RWPE2 (cell line): ENCODE results near the gene ENO2.

Experiments used
- ATAC-seq: fragments of 200-7000 bp; cut with Tn5 transposase; 3 replicates; pipeline ENCODE4 v1.9.1; 2021; ENCODE audit warnings: low read depth
- DNase-seq: peaks from one replicate; pipeline ENCODE4 v3.0.0-alpha.2; 2020; ENCODE audit warnings: low spot score
- H3K27ac ChIP-seq: fragments of 450-650 bp; 2 replicates; pipeline ENCODE4 v1.5.1; 2017; ENCODE audit warnings: mild to moderate bottlenecking; ENCODE audit not compliant: poor library complexity, severe bottlenecking
- H3K27me3 ChIP-seq: fragments of 250-450 bp; sonication (Bioruptor Pico); 2 replicates; pipeline ENCODE4 v1.5.1; 2021; ENCODE audit warnings: mild to moderate bottlenecking, moderate library complexity; ENCODE audit not compliant: insufficient read depth, poor library complexity, severe bottlenecking
- H3K36me3 ChIP-seq: fragments of 250-450 bp; sonication (Bioruptor Pico); 2 replicates; pipeline ENCODE4 v1.5.1; 2020; ENCODE audit warnings: low read depth, mild to moderate bottlenecking, moderate library complexity
- H3K4me1 ChIP-seq: fragments of 250-450 bp; sonication (Bioruptor Pico); 2 replicates; pipeline ENCODE4 v1.5.1; 2021; ENCODE audit warnings: mild to moderate bottlenecking, moderate library complexity; ENCODE audit not compliant: insufficient read depth, poor library complexity, severe bottlenecking
- H3K4me3 ChIP-seq: fragments of 250-450 bp; sonication (Bioruptor Pico); 2 replicates; pipeline ENCODE4 v1.5.1; 2021; ENCODE audit warnings: mild to moderate bottlenecking, moderate library complexity; ENCODE audit not compliant: severe bottlenecking
- H3K9me3 ChIP-seq: fragments of 250-450 bp; sonication (Bioruptor Pico); 2 replicates; pipeline ENCODE4 v1.5.1; 2021; ENCODE audit warnings: mild to moderate bottlenecking, moderate library complexity; ENCODE audit not compliant: severe bottlenecking
- TF ChIP-seq, protein P1 (sequence below): fragments of 450-650 bp; IDR thresholded peaks from one replicate; pipeline ENCODE4 v1.5.1; 2017; ENCODE audit warnings: mild to moderate bottlenecking, moderate library complexity; ENCODE audit not compliant: poor library complexity, severe bottlenecking

ENO2 gene

GRCh38 chr12:6899427-6899826 lies 15.0 kb upstream of the ENO2 start:
- H3K27me3 ChIP-seq: no peaks in the 10 kb centered on the region
- no peak overlapping the region for H3K4me3 ChIP-seq
- no peak overlapping the region for H3K27ac ChIP-seq
- no peak for DNase-seq
- TF ChIP-seq, protein P1, sequence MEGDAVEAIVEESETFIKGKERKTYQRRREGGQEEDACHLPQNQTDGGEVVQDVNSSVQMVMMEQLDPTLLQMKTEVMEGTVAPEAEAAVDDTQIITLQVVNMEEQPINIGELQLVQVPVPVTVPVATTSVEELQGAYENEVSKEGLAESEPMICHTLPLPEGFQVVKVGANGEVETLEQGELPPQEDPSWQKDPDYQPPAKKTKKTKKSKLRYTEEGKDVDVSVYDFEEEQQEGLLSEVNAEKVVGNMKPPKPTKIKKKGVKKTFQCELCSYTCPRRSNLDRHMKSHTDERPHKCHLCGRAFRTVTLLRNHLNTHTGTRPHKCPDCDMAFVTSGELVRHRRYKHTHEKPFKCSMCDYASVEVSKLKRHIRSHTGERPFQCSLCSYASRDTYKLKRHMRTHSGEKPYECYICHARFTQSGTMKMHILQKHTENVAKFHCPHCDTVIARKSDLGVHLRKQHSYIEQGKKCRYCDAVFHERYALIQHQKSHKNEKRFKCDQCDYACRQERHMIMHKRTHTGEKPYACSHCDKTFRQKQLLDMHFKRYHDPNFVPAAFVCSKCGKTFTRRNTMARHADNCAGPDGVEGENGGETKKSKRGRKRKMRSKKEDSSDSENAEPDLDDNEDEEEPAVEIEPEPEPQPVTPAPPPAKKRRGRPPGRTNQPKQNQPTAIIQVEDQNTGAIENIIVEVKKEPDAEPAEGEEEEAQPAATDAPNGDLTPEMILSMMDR: no peak
- H3K36me3 ChIP-seq: no peaks in the 10 kb centered on the region
- H3K9me3 ChIP-seq: no peaks in the 10 kb centered on the region
- peaks cover 4% of the 10 kb centered on the region for H3K4me1 ChIP-seq
- no peak for ATAC-seq

DNA sequence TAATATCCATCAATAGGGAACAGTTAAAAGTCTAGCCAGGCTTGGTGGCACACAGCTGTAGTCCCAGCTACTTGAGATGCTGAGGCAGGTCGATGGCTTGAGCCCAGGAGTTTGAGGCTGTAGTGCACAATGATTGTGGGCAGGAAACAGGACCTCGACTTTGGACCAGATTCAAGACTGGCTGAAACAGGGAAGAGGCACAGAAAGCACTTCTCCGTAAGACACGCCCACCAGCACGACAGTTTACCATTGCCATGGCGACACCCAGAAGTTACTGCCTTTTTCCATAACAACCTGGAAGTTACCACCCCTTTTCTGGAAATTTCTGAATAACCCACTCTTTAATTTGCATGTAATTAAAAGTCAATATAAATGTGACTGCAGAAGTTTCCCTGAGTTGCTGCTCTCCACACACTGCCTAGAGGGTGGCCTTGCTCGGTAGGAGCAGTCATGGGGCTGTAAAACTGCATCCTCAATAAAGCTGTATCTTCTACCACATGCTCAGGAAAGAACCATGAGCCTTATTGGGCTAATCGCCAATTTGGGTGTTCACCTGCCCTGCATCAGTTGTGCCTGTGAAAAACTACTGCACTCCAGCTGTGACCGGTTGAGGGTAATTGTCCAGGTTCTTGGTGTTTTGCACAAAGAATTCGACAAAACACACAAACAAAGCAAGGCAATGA lies 14.4 kb upstream of the ENO2 start:
- no peak for ATAC-seq
- no peak for DNase-seq
- H3K9me3 ChIP-seq: no peaks in the 10 kb centered on the region
- no peaks in the 10 kb centered on the region for H3K27me3 ChIP-seq
- H3K27ac ChIP-seq: no peak overlapping the region
- H3K4me1 ChIP-seq: peaks cover 4% of the 10 kb centered on the region
- H3K4me3 ChIP-seq: no peak overlapping the region
- TF ChIP-seq, protein P1: no peak
- H3K36me3 ChIP-seq: no peaks in the 10 kb centered on the region

GRCh38 chr12:6902448-6902847 lies 11.9 kb upstream of the ENO2 start:
- Histone ChIP-seq H3K9me3 (no peaks in the 10 kb centered on the region), H3K36me3 (no peaks in the 10 kb centered on the region), H3K27me3 (no peaks in the 10 kb centered on the region), H3K4me1 (peaks cover 4% of the 10 kb centered on the region), H3K27ac (no peak overlapping the region), H3K4me3 (no peak overlapping the region)
- ATAC-seq: no peak
- no peak for DNase-seq
- TF ChIP-seq, protein P1: no peak

DNA sequence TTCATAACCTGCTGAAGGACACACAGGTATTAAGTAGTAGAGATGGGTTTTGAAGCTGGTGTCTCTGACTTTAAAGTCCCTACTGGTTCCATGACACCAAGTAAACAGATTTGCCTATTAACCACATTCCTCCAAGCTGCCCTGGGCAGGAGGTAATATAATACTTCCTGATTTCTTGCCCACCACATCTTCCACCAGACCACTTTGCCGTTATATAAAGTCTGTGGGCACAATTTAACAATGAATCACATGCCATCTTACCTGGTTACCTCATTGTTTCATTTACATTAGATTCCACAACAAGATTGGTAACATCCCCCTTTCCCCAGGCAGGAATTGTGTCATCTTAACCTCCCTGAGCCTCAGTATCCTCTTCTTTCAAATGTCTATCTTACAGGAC lies 10.7 kb upstream of the ENO2 start:
- TF ChIP-seq, protein P1: no peak

More for the DNA sequence above, 10.7 kb upstream of the ENO2 start:
- ATAC-seq (no peak), DNase-seq (no peak)
- Histone ChIP-seq H3K9me3 (no peaks in the 10 kb centered on the region), H3K4me1 (peaks cover 4% of the 10 kb centered on the region), H3K36me3 (no peaks in the 10 kb centered on the region), H3K4me3 (no peak overlapping the region), H3K27me3 (no peaks in the 10 kb centered on the region), H3K27ac (peak overlapping the region; percentile 25)
